Germinal center (tissue), 1 donor: ENCODE data around the gene PTH1R.
"Not testable (repeated sequence)": the region's sequence is repeated elsewhere in the genome, so short reads cannot be mapped to it uniquely, and the experiment has no call there.

Experiments used
- DNase-seq: peaks from one replicate; pipeline ENCODE4 v3.0.0; 2012; ENCODE audit warnings: mixed read lengths, low spot score

Gene PTH1R

DNA sequence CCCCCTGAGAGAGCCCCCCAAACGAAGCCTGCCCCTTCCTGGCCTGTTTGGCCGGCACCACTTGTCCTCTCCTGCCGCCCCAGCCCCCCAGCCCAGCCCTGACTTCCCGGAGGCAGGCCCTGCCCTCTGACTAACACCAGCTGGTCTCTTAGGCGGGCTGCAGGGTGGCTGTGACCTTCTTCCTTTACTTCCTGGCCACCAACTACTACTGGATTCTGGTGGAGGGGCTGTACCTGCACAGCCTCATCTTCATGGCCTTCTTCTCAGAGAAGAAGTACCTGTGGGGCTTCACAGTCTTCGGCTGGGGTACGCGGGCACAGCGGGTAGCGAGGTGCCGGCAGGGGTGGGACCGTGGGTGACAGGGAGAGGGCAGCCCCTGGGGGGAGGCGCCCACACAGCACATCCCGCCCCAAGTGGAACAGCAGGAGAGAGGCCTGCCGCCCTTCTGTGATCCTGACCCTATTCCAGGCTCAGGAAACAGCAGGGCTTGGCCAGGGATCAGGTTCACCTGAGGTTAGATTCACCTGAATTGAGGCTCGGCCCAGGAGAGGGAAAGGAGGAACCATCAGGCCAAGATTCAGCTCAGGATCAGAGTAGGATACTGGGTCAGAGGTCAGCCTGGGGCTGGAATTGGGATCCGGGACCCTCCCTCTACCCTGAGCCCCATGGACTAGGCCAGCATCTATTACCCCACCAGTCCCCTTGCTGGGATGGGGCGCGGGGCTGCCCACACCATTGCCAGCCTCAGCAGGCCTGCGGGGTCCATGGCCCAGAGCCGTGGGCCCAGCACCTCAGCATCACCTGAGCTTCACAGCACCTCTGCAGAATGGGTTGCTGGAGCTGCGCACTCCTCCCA is 21.9 kb downstream of the PTH1R start:
- DNase-seq, result no peak

DNA sequence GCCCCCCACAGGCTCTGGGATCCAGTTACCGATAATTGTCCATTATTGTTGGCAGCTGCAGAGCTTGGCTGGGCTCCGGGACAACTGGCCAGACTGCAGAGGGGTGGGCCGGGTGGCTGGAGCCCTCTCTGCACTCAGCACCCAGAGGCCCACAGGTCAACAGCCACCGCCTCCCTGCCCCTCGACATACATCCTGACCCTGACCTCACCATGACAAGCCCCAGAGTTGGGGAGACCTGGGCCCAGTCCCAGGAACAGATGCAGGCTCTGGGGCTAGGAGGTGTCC is 22.4 kb downstream of the PTH1R start:
- no peak for DNase-seq

DNA sequence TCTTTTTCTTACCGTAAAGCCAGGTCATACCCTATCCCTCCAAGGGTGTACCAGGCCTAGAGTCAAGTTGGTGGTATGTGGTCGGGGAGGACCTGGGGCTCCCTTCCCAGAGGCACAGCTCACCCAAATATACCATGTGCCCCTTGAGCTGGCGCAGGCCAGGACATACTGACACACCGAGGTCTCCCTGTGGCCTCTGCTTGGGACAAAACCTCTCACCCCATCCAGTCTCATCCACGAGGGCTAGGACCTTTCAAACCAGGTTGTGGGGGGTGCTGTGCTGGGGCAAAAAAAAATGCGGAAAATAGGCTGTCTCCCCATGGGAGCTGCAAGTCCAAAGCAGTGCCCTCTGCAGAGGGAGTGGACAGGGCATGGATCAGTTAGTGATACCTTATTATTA is 22.8 kb downstream of the PTH1R start:
- no peak for DNase-seq

DNA sequence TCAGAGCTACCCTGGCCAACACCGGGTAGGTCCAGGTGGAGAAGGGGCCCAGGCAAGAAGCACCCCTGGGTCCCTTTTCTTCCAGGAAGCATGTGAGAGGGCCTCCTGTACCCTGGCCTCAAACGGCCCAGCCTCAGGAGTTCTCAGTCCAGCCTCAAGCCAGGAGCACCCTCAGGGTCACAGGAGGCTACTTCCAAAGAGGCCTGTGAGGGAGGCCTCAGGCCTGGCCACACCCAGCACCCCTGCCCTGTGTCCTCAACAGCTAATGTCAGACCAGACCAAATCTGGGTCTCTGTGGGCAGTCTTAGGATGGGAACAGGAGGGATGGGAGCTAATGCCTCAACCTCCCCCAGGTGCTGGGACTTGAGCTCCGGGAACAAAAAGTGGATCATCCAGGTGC is 23.5 kb downstream of the PTH1R start:
- no peak for DNase-seq

DNA sequence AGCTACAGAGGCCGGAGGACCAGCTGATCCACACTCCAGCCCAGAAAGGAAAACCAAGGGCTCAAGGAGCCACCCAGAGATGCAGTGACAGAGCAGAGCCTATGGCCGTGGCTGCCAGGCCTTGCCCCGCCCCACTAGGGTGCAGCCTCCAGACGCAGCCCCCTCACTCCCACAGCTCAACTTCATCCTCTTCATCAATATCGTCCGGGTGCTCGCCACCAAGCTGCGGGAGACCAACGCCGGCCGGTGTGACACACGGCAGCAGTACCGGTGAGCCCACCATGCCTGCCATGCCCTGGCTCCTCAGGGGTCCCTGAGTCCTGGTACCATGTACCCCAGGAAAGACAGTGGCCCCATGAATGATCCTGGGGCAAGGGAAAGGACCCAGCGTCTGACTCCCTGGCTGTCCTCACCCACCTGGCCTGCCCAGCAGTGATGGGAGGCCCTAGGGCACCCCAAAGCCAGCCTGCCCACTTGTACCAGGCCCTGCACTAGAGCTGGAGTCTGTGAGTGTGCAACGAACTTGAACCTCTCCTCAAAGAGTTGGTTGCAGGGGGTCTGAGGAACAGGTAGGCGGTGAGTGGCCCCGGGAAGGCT is 24.2 kb downstream of the PTH1R start:
- DNase-seq, result no peak

DNA sequence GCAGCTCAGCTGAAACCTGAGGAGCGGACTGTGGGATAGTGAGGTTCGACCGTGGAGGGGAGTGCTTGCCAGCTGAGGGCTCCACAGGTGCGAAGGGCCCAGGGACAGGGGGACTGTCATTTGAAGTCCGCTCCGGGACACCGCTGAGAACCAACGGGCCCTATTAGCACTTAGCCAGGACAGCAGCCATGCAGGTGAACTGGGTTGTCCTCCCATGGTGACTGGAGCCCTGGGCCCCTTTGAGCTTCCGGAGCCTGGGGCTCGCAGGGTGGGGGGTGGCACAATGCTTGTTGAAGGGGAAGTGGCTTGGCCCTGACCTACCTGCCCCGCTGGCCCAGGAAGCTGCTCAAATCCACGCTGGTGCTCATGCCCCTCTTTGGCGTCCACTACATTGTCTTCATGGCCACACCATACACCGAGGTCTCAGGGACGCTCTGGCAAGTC is 24.7 kb downstream of the PTH1R start:
- no peak for DNase-seq

DNA sequence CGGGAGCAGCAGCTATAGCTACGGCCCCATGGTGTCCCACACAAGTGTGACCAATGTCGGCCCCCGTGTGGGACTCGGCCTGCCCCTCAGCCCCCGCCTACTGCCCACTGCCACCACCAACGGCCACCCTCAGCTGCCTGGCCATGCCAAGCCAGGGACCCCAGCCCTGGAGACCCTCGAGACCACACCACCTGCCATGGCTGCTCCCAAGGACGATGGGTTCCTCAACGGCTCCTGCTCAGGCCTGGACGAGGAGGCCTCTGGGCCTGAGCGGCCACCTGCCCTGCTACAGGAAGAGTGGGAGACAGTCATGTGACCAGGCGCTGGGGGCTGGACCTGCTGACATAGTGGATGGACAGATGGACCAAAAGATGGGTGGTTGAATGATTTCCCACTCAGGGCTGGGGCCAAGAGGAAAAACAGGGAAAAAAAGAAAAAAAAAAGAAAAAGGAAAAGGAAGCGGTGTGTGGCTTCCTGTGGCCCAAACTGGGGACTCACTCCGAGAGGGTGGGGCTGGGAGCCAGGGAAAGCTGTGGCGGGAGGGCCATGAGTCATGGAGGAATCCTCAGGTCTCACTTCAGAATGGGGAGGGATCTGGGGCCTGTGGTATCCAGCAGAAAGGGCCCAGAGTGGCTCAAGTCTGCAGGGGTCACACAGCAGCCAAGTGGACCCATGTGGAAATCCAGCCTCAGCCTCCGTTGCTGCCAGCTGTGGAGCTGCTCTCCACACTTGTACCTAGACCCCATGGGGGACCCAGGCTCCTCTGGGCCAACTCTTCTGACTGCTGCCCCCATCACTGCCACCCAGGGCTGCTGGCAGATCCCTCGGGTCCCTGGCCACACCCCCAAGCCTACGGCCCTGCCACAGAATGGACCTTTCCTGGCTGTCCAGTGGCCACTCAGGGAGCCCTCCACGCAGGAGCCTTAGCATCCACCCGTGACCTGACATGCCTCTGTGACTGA is 26.1 kb downstream of the PTH1R start:
- DNase-seq, result no peak

DNA sequence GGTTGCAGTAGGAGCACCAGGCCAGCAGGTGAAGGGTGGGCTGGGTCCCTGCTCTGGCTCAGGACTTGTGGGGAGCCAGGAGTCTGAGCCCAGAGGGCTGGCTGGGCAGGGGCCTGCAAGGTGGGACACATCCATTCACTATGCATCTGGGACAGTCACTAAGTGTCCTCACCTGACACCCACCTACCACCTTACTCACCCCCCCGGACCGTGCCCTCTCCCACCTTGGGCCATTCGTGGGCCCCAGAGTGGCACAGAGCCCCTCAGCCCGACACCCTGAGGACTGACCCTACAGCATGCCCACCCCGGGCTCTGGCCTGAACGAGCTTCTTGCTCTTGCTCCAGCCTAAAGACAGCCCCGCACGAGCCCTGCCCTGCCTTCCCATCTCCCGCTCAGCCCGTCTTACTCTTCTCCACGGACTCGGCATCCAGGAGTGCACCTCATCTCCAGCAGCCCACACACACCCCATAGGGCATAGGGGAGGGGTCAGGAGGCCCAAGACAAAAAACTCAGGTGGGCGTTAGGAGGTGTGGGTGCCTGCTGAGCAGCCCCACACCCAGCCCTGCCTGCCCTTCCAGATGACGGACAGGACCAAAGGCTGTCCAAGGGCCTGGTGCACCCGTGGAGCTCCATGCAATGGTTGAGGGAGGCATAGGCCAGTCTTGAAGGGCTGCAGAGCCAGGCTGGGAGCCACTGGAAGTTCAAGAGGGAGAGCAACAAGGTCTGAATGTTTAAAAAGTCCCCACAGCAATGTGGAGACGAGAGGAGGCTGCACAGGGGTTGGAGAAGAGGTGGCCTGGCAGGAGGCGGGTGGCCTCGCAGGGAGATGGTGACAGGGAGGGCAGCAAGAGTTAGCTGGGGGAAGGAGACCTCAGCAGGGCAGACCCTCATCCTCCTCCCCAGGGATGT is 27.0 kb downstream of the PTH1R start:
- DNase-seq, result no peak

DNA sequence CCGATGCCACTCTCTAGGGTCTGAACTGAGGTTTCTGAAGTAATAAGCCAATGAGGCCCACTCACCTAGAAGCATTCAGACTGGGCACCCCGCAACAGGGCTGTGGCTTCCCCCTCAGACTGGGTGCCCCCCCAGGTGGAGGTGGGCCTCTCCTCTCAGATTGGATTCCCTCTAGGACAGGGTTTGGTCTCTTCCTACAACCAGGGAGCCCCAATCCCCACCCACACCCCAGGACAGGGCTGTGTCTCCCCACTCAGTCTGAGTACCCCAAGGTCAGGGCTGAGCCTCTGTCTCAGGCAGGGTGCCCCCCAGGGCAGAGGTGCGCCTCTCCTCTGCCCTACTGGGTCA is 27.7 kb downstream of the PTH1R start:
- no peak for DNase-seq

DNA sequence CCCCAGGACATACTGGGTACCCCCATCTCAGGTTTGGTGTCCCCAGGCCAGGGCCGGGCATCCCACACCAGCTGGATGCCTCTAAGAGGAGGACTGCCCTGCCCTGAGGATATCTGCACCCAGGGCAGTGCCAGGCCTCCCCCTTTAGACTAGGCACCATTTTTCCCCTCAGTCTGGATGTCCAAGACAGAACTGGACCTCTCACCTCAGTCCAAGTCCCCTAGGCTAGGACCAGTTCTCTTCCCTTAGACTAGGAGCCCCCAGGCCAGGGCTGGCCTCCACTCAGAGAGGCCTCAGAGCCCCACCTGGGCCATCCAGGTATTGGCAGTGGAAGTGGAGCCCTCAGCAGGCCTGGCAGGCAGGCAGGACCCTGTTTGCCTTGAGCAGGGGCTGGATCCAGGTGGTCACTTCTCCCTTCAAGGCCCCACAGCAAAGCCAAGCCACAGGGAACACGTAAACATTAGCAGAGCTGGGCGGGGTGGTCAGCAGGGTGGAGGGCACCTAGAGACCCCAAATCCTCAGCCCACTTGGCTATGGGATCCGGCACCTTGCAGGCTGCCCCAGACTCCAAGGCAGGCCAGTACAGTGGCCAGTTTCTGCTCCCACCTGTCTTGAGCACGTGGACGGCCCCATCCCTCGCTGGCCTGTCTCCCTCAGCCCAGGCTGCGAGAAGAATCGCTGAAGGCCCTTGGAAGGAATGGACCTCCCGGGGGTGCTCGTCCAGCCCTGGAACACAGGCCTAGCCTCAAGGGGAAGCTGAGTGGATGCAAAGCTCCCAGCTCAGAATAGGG is 28.3 kb downstream of the PTH1R start:
- no peak for DNase-seq

DNA sequence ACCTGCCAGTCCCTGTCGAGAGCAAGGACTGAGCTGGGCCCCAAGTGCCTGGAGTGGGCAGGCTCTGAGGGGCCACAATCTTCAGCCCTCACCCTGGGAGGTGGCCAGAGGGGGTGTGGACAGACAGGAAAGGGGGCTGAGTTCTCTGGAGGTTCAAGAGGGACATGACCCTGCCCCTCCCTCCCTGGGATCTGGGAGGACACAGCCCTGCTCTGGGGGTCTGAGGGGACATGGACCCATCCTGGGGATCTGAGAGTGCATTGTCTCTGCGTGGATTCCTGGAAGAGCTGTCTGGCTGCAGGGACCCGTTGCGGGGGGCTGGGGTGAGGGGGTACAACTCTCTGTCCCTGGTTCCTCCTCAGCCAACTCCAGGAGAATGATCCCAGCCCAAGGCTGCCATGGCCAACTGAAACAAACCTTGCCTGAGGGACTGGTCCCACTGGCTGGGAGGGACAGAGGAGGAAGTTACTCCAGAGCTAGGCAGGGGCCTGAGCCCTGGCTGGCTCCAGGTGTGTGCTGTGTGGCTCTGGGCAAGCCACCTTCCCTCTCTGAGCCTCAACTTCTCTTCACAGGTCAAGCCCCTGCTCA is 29.0 kb downstream of the PTH1R start:
- no peak for DNase-seq

DNA sequence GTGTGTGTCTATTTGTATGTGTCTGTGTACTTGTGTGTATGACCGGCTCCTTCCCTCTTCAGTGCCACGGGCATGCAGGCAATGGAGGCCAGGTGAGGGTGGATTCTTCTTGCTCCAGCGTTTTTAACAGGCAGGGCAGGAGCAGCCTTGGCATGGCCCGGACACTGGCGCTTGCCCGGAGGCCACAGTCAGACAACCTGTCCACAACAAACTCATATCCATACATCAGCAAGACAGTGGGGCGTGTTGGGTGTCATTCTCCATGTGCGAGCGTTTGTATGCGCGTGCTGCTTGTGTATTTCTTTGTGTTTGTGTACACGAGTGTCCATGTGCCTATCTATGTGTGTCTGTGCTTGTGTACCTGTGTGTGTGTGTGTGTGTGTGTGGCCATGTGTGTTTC is 29.8 kb downstream of the PTH1R start:
- DNase-seq, result no peak

DNA sequence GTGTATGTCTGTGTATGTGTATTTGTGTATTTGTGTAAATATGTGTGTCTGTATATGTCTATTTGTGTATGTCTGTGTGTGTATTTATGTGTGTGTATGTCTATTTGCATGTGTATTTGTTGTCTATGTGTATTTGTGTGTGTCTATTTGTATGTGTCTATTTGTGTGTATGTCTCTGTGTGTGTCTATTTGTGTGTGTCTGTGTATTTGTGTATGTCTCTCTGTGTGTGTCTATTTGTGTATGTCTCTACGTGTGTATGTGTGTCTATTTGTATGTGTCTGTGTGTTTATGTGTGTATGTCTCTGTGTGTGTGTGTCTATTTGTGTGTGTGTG is 30.4 kb downstream of the PTH1R start:
- DNase-seq, result no peak

DNA sequence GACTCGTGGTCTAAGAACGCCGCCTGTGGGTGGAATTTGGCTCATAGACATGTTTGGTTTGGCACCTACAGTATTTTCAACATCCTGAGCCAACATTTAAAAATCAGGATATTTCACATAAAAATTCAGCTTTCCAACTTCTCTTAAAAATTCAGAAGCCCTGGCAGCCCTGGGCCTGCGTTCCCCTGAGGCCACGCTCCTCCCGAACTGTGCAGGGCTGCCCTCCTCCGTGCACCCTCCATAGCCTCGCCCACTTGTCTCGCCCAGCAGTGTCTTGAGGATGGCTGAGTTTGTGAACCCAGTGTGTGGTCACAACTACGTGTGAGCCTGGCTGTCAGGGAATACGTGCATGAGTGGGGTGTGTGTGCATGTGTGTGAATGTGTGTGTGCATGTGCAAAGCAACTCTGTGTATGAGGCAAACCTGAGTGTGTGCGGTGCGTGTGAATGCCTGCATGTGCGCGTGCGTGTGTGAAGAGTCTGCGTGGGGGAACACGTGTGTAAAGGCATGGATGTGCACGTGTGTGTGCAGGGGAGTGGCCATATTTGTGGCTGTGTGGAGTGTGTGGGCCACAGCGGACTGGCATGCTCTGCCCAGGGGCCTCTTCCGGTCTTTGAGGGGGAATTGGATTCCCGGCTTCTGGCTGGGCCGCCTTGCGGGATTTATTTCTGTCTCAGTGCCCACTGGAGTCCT is 30.9 kb downstream of the PTH1R start:
- no peak for DNase-seq

DNA sequence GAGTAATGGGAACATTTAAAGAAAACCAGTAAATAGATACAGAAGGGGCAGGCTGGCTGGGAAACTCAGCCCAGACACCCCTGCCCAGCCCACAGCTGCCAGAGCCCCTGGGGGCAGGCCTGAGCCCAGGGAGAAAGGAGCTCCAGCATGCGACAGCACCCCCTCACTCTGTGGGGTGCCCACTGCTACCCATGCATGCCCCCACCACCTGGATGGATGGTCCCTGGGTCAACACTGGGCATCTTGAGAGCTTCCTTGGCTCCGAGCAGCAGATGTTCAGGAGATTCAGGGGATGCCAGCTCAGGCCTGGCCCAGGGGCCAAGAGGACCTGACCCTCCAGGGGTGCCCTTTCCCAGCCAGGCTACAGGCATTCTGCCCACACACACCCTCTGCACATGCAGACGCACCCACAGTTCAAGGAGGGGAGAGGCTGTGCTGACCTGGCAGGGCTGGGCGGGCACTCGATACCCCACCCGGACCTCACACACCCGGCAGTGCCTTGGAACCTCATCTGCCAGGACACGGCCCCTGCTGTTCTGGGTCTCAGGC is 31.5 kb downstream of the PTH1R start:
- no peak for DNase-seq

DNA sequence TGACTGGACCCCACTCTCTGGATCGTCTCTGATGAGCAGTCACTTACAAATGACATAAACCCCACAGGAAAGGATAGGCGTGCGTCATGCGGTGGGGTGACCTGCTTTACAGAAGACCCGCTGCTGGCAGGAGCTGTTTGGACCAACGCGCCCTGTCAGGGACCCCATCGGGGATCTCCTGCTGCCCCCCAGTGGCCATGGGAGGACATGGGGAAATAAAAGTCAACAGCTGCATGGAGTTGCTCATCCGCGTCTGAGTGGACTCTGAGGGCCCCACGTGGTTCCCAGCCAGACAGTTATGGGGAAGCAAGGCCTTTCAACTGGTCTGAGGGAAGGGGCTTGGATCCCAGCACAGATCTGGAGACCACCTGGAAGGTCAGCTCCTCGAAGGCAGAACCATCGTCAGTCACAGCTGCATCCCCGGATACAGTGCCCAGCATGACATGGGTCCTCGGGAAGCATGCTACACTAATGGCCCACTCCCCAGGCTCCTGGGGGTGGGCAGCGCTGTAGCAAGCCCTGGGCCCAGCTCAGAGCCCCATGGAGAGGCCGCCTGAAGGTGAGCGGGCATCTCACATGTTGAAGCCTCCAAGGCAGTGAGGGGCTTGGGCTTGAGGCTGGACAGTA is 32.1 kb downstream of the PTH1R start:
- DNase-seq, result peak; percentile 89

DNA sequence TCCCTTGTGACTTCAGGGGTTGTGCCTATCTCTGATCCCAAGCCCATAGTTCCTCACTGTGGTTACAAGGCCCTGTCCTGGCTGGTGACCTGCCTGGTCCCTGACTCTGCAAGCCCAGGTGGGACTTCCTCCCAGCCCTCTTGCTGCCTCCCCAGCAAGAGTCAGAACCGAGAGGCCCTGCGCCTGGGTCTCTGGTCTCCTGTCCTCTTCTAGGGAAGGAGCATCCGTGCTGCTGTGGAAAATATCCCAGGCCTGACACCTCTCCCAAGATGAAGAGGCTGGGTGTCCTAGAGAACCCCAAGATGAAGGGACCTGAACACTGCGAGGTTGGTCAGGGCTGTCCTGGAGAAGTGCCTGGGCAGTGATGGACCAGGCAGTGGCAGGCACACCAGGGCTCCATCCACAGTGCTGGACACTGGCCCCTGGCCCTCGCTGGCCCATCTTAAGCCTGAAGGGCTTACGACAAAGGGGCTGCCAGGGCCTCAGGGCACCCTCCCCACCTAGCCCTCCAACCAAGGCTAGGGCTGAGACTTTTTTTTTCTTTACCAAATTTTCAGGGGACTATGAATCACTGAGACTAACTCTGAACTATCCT is 32.7 kb downstream of the PTH1R start:
- no peak for DNase-seq

DNA sequence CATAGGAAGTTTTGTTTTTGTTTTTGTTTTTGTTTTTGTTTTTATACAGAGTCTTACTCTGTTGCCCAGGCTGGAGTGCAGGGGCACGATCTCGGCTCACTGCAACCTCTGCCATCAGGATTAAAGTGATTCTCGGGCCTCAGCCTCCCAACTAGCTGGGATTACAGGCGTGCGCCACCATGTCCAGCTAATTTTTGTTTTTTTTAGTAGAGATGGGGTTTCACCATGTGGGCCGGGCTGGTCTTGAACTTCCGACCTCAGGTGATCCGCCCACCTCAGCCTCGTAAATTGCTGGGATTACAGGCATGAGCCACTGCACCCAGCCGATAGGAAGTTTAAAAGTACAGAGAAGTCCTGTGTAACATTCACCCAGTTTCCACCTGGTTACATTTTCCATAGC is 33.4 kb downstream of the PTH1R start:
- DNase-seq, result not testable (repeated sequence)

DNA sequence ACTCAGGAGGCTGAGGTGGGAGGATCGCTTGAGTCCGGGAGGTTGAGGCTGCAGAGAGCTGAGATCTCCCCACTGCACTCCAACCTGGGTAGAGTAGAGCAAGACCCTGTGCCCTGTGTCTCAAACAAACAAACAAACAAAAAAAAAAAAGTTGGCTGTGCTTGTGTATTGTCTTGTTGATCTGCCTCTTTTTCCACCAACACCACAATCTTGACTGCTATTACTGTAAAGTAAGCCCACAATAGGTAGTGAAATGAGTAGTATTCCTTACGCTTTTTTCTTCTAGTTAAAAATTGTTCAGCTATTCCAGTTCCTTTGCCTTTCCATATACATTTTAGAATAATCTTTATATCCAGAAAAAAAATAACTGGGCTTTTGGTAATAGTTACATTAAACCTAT is 35.5 kb downstream of the PTH1R start:
- DNase-seq, result no peak
